K562 (cell line): ENCODE measurements around the gene ANKRD13D. TPM values are rescaled to one million over a fixed set of nuclear protein-coding genes. Genes with fewer than 3 reads are reported as not detected.

Source experiments
- CAMTA2 ChIP-seq: fragments of 250-450 bp; sonication (Bioruptor Pico); conservative IDR thresholded peaks from 2 replicates; pipeline ENCODE4 v1.5.1; 2022
- CCAR2 ChIP-seq: fragments of 200-400 bp; formaldehyde crosslinking; IDR thresholded peaks from 2 replicates; pipeline ENCODE4 v1.6.1; 2017; ENCODE audit warnings: mild to moderate bottlenecking, low read depth, low read length
- CEBPB ChIP-seq: fragments of 450-650 bp; IDR thresholded peaks from 2 replicates; pipeline ENCODE4 v1.6.1; 2016; ENCODE audit warnings: missing genetic modification characterization, missing compliant biosample characterization
- EGR1 ChIP-seq: fragments of 450-650 bp; conservative IDR thresholded peaks from 2 replicates; pipeline ENCODE4 v1.6.1; 2017; ENCODE audit warnings: mild to moderate bottlenecking
- L3MBTL2 ChIP-seq: fragments of 450-650 bp; IDR thresholded peaks from 2 replicates; pipeline ENCODE4 v1.6.1; 2016; ENCODE audit warnings: mild to moderate bottlenecking, moderate library complexity
- LEF1 ChIP-seq: fragments of 450-650 bp; IDR thresholded peaks from 2 replicates; pipeline ENCODE4 v1.6.1; 2016; ENCODE audit warnings: mild to moderate bottlenecking
- MTF1 ChIP-seq: fragments of 250-450 bp; sonication (Bioruptor Pico); IDR thresholded peaks from 2 replicates; pipeline ENCODE4 v1.9.0; 2021; ENCODE audit warnings: moderate library complexity, mild to moderate bottlenecking, inconsistent platforms, borderline replicate concordance
- NCOA6 ChIP-seq: fragments of 450-650 bp; IDR thresholded peaks from 2 replicates; pipeline ENCODE4 v1.6.1; 2017; ENCODE audit warnings: mild to moderate bottlenecking
- POLR3A ChIP-seq: IDR thresholded peaks from 2 replicates; pipeline ENCODE4 v1.6.1; 2011; ENCODE audit warnings: borderline replicate concordance, mild to moderate bottlenecking, moderate library complexity; ENCODE audit not compliant: insufficient read length, insufficient read depth; ENCODE audit errors: extremely low read depth
- RAD21 ChIP-seq, 2 experiments: fragments of 250-450 bp in 1 of 2; fragments of 450-650 bp in 1 of 2; sonication (Bioruptor Pico) in 1 of 2; formaldehyde crosslinking in 1 of 2; IDR thresholded peaks in 1 of 2; conservative IDR thresholded peaks in 1 of 2; 2 replicates each; pipeline versions ENCODE4 v1.4.0 to v1.8.0; 2020 to 2022; ENCODE audit warnings: mild to moderate bottlenecking in 2 of 2, moderate library complexity in 1 of 2
- RBFOX2 ChIP-seq: fragments of 200-400 bp; formaldehyde crosslinking; IDR thresholded peaks from 2 replicates; pipeline ENCODE4 v1.6.1; 2017; ENCODE audit warnings: low read depth, mild to moderate bottlenecking, low read length, moderate library complexity
- RBM14 ChIP-seq: fragments of 200-400 bp; formaldehyde crosslinking; IDR thresholded peaks from 2 replicates; pipeline ENCODE4 v1.6.1; 2018; ENCODE audit warnings: low read depth, mild to moderate bottlenecking, low read length, moderate library complexity, borderline replicate concordance; ENCODE audit not compliant: insufficient read depth
- RFX1 ChIP-seq: fragments of 450-650 bp; IDR thresholded peaks from 2 replicates; pipeline ENCODE4 v1.6.1; 2016; ENCODE audit warnings: mild to moderate bottlenecking, moderate library complexity
- SAFB ChIP-seq: fragments of 200-400 bp; formaldehyde crosslinking; IDR thresholded peaks from 2 replicates; pipeline ENCODE4 v1.6.1; 2017; ENCODE audit warnings: low read depth, low read length, borderline replicate concordance
- SAFB2 ChIP-seq: fragments of 200-400 bp; formaldehyde crosslinking; IDR thresholded peaks from 2 replicates; pipeline ENCODE4 v1.6.1; 2018; ENCODE audit warnings: borderline replicate concordance, low read length, low read depth, moderate library complexity; ENCODE audit not compliant: severe bottlenecking
- SMAD4 ChIP-seq: fragments of 250-450 bp; sonication (Bioruptor Pico); conservative IDR thresholded peaks from 2 replicates; pipeline ENCODE4 v1.8.0; 2021; ENCODE audit warnings: inconsistent platforms, mild to moderate bottlenecking, moderate library complexity
- TSC22D4 ChIP-seq: fragments of 450-650 bp; IDR thresholded peaks from 2 replicates; pipeline ENCODE4 v1.6.1; 2016; ENCODE audit warnings: missing genetic modification characterization, missing biosample characterization, control low read depth
- ZKSCAN1 ChIP-seq: fragments of 150-350 bp; IDR thresholded peaks from 2 replicates; pipeline ENCODE4 v1.6.1; 2016; ENCODE audit warnings: low read depth, low read length
- ZNF121 ChIP-seq: sonication (generic); formaldehyde crosslinking; conservative IDR thresholded peaks from 2 replicates; pipeline ENCODE4 v1.8.0; 2022; ENCODE audit warnings: missing genetic modification reagents
- polyA plus RNA-seq, 8 experiments: library from polyadenylated mRNA; depleted of rRNA in 4 of 8; stranded (reverse) in 5 of 8; unstranded in 3 of 8; fragments of >200 nt; fragmentation: Nextera tagmentation in 2 of 8; fragmentation: Illumina TruSeq in 1 of 8; extraction: Ambion mirVana in 2 of 8; extraction: Trizol in 1 of 8; gene quantifications; 2 replicates each; pipeline versions ENCODE4 v1.2.1 to v1.2.3, GENCODE V29; 2011 to 2014; ENCODE audit warnings: inconsistent platforms in 1 of 8, missing spikeins in 1 of 8
- total RNA-seq, 7 experiments: library from RNA; depleted of rRNA in 6 of 7; stranded (reverse); fragments of >200 nt in 6 of 7; fragmentation: Illumina TruSeq in 2 of 7; extraction: Trizol in 2 of 7; gene quantifications; 2 replicates each; pipeline versions ENCODE4 v1.2.1 to v1.2.3, GENCODE V29; 2011 to 2021; ENCODE audit warnings: low replicate concordance in 1 of 7
- TF ChIP-seq, protein P1 (sequence below): fragments of 250-450 bp; sonication (Bioruptor Pico); IDR thresholded peaks from 2 replicates; pipeline ENCODE4 v1.8.0; 2021; ENCODE audit warnings: moderate library complexity, mild to moderate bottlenecking, inconsistent platforms
- TF ChIP-seq, protein P2 (sequence below): fragments of 450-650 bp; IDR thresholded peaks from 2 replicates; pipeline ENCODE4 v1.6.1; 2017; ENCODE audit warnings: antibody characterized with exemption, mild to moderate bottlenecking
- TF ChIP-seq, protein P3 (sequence below): fragments of 450-650 bp; conservative IDR thresholded peaks from 2 replicates; pipeline ENCODE4 v1.6.1; 2016; ENCODE audit warnings: missing genetic modification characterization, low read depth, mild to moderate bottlenecking, control low read depth, missing compliant biosample characterization

The ANKRD13D gene
- total and polyA plus RNA-seq, 9 of the 15 experiments (the other 6 are each of a cell fraction or from before 2014, with no cell fraction given) = 0.94 to 40.9 (median 22.4) TPM

DNA sequence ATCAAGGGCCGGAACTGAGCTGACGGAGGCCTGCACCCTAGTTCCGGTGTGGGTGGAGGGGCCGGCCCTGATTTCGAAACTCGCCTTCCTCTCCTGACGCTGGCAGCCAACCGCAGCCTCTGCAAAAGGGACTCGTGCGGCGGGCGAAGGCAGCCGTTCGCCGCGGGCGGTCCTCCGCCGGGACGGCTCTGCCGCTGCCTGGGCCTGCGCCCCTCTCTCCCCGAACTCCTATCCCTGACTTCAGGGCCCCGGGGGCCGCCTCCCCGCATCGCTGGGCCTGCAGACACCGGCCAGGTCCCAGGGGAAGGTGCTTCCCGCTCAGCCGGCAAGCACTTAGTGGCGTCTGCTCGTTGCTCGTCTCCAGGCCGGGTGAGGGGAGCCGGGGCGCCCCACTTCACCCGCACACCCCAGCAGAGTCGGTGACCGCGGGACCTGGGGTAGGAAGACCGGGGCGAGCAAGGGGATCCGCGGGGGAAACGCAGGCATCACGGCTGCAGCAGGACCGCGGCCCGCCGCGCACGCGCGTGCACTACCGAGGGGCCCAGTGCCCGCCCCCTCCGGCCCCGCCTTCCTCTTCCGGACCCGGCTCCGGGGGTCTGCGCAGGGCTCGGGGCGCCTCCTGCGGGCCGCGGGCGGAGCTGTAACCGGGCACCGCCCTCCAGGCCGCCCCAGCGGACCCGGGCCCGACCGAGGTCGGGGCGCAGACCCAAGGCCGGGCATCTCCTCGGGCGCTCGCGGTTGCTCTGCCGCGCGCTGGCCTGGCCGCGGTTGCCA, 464 bp upstream of the ANKRD13D start (continued):
- TF ChIP-seq TSC22D4 (tag) (no peak), RBM14 (peak; percentile 87; the same call in 1 of the 2 replicates), RBFOX2 (peak; percentile 96), NCOA6 (no peak), POLR3A (no peak), CAMTA2 (CRISPR knock-in tag) (no peak; the same call in 1 of the 2 replicates), LEF1 (peak; percentile 75), CCAR2 (no peak), ZKSCAN1 (no peak), CEBPB (peak; percentile 98), RAD21 (CRISPR knock-in tag; conservative IDR thresholded peaks at IDR 0.05 in 1 of 2, IDR thresholded peaks at IDR 0.05 in 1 of 2) (peak; percentile 60 to 65), L3MBTL2 (peak; percentile 95), SMAD4 (CRISPR knock-in tag) (no peak; the same call in 1 of the 2 replicates), MTF1 (CRISPR knock-in tag) (no peak), SAFB (peak; percentile 77; the same call in 1 of the 2 replicates), ZNF121 (no peak), RFX1 (no peak), EGR1 (peak; percentile 80), SAFB2 (no peak)
- TF ChIP-seq, protein P1, sequence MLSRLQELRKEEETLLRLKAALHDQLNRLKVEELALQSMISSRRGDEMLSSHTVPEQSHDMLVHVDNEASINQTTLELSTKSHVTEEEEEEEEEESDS = no peak
- TF ChIP-seq, protein P2, sequence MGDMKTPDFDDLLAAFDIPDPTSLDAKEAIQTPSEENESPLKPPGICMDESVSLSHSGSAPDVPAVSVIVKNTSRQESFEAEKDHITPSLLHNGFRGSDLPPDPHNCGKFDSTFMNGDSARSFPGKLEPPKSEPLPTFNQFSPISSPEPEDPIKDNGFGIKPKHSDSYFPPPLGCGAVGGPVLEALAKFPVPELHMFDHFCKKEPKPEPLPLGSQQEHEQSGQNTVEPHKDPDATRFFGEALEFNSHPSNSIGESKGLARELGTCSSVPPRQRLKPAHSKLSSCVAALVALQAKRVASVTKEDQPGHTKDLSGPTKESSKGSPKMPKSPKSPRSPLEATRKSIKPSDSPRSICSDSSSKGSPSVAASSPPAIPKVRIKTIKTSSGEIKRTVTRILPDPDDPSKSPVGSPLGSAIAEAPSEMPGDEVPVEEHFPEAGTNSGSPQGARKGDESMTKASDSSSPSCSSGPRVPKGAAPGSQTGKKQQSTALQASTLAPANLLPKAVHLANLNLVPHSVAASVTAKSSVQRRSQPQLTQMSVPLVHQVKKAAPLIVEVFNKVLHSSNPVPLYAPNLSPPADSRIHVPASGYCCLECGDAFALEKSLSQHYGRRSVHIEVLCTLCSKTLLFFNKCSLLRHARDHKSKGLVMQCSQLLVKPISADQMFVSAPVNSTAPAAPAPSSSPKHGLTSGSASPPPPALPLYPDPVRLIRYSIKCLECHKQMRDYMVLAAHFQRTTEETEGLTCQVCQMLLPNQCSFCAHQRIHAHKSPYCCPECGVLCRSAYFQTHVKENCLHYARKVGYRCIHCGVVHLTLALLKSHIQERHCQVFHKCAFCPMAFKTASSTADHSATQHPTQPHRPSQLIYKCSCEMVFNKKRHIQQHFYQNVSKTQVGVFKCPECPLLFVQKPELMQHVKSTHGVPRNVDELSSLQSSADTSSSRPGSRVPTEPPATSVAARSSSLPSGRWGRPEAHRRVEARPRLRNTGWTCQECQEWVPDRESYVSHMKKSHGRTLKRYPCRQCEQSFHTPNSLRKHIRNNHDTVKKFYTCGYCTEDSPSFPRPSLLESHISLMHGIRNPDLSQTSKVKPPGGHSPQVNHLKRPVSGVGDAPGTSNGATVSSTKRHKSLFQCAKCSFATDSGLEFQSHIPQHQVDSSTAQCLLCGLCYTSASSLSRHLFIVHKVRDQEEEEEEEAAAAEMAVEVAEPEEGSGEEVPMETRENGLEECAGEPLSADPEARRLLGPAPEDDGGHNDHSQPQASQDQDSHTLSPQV = 0 out of 2 replicates have a peak, but pooled peaks have one; percentile 77
- TF ChIP-seq, protein P3, sequence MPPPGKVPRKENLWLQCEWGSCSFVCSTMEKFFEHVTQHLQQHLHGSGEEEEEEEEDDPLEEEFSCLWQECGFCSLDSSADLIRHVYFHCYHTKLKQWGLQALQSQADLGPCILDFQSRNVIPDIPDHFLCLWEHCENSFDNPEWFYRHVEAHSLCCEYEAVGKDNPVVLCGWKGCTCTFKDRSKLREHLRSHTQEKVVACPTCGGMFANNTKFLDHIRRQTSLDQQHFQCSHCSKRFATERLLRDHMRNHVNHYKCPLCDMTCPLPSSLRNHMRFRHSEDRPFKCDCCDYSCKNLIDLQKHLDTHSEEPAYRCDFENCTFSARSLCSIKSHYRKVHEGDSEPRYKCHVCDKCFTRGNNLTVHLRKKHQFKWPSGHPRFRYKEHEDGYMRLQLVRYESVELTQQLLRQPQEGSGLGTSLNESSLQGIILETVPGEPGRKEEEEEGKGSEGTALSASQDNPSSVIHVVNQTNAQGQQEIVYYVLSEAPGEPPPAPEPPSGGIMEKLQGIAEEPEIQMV (tag) = no peak
